ENCODE measurements around the gene MEX3A. TPM values are rescaled to one million over a fixed set of nuclear protein-coding genes. Genes with fewer than 3 reads are reported as not detected.
A peak's percentile ranks its signal among the peaks of the same experiment; 100 is the strongest.
"Not testable (repeated sequence)": the region's sequence is repeated elsewhere in the genome, so short reads cannot be mapped to it uniquely, and the experiment has no call there.

Gene MEX3A
- total and polyA plus RNA-seq, 10 of the 15 experiments (the other 5 are each of a cell fraction or from before 2014, with no cell fraction given), result 0.11 to 5.1 (median 1.7) TPM

- TF ChIP-seq ZBTB33 (IDR thresholded peaks at IDR 0.05) (no peak), NFYB (IDR thresholded peaks at IDR 0.05; ENCODE audit: insufficient read depth, low read depth, low read length) (no peak), SREBF2 (IDR thresholded peaks at IDR 0.05; ENCODE audit: low read length) (no peak), MEF2A (IDR thresholded peaks at IDR 0.05; ENCODE audit: insufficient read depth, low read depth, low read length) (0 out of 2 replicates have a peak, but pooled peaks have one; percentile 55), ATF3 (IDR thresholded peaks at IDR 0.05; ENCODE audit: borderline replicate concordance, extremely low read depth, low read depth, low read length) (no peak), POLR2A (IDR thresholded peaks at IDR 0.05; ENCODE audit: low read depth, low read length) (peak; percentile 27; the same call in 1 of the 2 replicates)
Measured at GRCh38 chr1:156126043-156126629, 43.9 kb upstream of the MEX3A start (continued).

DNA sequence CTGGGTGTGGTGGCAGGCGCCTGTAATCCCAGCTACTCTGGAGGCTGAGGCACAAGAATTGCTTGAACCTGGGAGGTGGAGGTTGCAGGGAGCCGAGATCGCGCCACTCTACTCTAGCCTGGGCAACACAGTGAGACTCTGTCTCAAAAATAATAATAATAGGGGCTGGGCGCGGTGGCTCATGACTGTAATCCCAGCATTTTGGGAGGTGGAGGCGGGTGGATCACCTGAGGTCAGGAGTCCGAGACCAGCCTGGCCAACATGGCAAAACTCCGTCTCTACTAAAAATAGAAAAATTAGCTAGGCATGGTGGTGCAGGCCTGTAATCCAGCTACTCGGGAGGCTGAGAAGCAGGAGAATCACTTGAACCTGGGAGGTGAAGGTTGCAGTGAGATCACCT lies 43.3 kb upstream of the MEX3A start:
- CTCF ChIA-PET, result interaction anchor here (0.7 to 25.7 kb wide), 5 partner anchors 12 to 59 kb away, joined by 3 to 1294 read pairs (median 60); partner anchors contain the start of gene LMNA
- not testable (repeated sequence) for H3K9ac ChIP-seq (ENCODE audit: control insufficient read depth, insufficient read depth, low read length)
- 95% methylated on average over 10 of the region's 10 CpGs for WGBS (ENCODE audit: insufficient coverage, insufficient replicate concordance, low lambda C conversion rate, missing lambda C conversion rate)

More for the DNA sequence above, 43.3 kb upstream of the MEX3A start:
- H3K4me3 ChIP-seq; H3K27me3 ChIP-seq (replicated peaks in 1 of 2; ENCODE audit: control insufficient read depth in 2 of 2, insufficient read depth in 2 of 2, low read length in 1 of 2); H3K4me2 ChIP-seq (ENCODE audit: control insufficient read depth, insufficient read depth); H3K36me3 ChIP-seq (ENCODE audit: control insufficient read depth in 2 of 2, insufficient read depth in 2 of 2, low read length in 1 of 2); ATAC-seq; H2AFZ ChIP-seq (ENCODE audit: control insufficient read depth, low read depth, low read length); DNase-seq (ENCODE audit: low read depth, low spot score); intact Hi-C loops (cut with micrococcal nuclease; ENCODE audit: unreplicated experiment); FAIRE-seq; in situ Hi-C loops (cut with MboI); H3K9me3 ChIP-seq (replicated peaks; ENCODE audit: control insufficient read depth, insufficient read depth, low read length); H4K20me1 ChIP-seq (ENCODE audit: control insufficient read depth, insufficient read depth): not testable (repeated sequence)
- RAD21 ChIA-PET (ENCODE audit: unreplicated experiment), result interaction anchor here (0.6 to 22.2 kb wide), 5 partner anchors 10 to 212 kb away, joined by 3 to 695 read pairs (median 37); partner anchors contain the start of genes CCT3 and LMNA
- peaks cover 77% of the 10 kb centered on the region for H3K4me1 ChIP-seq (ENCODE audit: control insufficient read depth, insufficient read depth, low read length)
- TSS peak; percentile 62 for BruUV-seq (replicated peaks)
- H3K79me2 ChIP-seq (ENCODE audit: control insufficient read depth, insufficient read depth, low read length), result peaks cover 67% of the 10 kb centered on the region
- H3K27ac ChIP-seq (ENCODE audit: control insufficient read depth, insufficient read depth), result peak overlapping the region; percentile 94; the same call in 1 of the 2 replicates
- POLR2A ChIA-PET, result interaction anchor here (0.6 to 7.0 kb wide), 5 partner anchors 8 to 148 kb away, joined by 4 to 89 read pairs (median 21); partner anchors contain the start of gene LMNA
- SMC1A ChIA-PET (ENCODE audit: uncharacterized antibody, unreplicated experiment), result interaction anchor here (1.0 to 23.6 kb wide), 5 partner anchors 8 to 100 kb away, joined by 3 to 874 read pairs (median 42); partner anchors contain the start of genes LMNA and PMF1

Measured in GM12878 (cell line).